Hepatocyte (in vitro differentiated cells): ENCODE measurements around the gene ALOX15.

ENCODE experiments used
- EZH2 ChIP-seq: fragments of 200-600 bp; sonication (generic); IDR thresholded peaks from 2 replicates; pipeline ENCODE4 v1.6.1; 2016; ENCODE audit warnings: antibody characterized with exemption, mild to moderate bottlenecking, borderline replicate concordance
- EZH2phosphoT487 ChIP-seq: fragments of 200-600 bp; sonication (generic); IDR thresholded peaks from one replicate; pipeline ENCODE4 v1.6.1; 2018; ENCODE audit warnings: antibody characterized with exemption, mild to moderate bottlenecking, low read depth, moderate library complexity; ENCODE audit not compliant: unreplicated experiment, severe bottlenecking
- TF ChIP-seq, protein P1 (sequence below): fragments of 200-600 bp; sonication (generic); IDR thresholded peaks from 2 replicates; pipeline ENCODE4 v1.5.1; 2016; ENCODE audit warnings: antibody characterized with exemption, mild to moderate bottlenecking; ENCODE audit not compliant: poor library complexity

DNA sequence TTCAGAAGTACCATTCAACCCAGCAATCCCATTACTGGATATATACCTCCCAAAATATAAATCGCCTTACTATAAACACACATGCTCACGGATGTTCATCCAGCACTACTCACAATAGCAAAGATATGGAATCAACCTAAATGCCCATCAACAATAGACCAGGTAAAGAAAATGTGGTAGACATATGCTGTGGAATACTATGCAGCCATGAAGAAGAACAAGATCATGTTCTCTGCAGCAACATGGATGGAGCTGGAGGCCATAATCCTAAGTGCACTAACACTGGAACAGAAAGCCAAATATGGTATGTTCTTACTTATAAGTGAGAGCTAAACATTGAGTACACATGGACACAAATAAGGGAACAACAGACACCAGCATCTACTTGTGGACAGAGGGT lies 7.8 kb downstream of the ALOX15 start:
- TF ChIP-seq, protein P1, sequence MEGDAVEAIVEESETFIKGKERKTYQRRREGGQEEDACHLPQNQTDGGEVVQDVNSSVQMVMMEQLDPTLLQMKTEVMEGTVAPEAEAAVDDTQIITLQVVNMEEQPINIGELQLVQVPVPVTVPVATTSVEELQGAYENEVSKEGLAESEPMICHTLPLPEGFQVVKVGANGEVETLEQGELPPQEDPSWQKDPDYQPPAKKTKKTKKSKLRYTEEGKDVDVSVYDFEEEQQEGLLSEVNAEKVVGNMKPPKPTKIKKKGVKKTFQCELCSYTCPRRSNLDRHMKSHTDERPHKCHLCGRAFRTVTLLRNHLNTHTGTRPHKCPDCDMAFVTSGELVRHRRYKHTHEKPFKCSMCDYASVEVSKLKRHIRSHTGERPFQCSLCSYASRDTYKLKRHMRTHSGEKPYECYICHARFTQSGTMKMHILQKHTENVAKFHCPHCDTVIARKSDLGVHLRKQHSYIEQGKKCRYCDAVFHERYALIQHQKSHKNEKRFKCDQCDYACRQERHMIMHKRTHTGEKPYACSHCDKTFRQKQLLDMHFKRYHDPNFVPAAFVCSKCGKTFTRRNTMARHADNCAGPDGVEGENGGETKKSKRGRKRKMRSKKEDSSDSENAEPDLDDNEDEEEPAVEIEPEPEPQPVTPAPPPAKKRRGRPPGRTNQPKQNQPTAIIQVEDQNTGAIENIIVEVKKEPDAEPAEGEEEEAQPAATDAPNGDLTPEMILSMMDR = no peak
- no peak for TF ChIP-seq EZH2phosphoT487
- no peak for TF ChIP-seq EZH2
